Fibroblast of lung (primary cell): ENCODE measurements around the gene RNFT2.

Experiments
- CTCF ChIP-seq, 2 donors: IDR thresholded peaks in 1 of 2; conservative IDR thresholded peaks in 1 of 2; 1 replicate in 1 of 2; 2 replicates in 1 of 2; pipeline ENCODE4 v1.5.1; 2011 to 2012; ENCODE audit warnings: low read length in 2 of 2, control low read depth in 1 of 2, inconsistent platforms in 1 of 2, low read depth in 1 of 2, mild to moderate bottlenecking in 1 of 2
- EZH2 ChIP-seq: IDR thresholded peaks from 2 replicates; pipeline ENCODE4 v1.5.1; 2012; ENCODE audit warnings: low read length, control low read depth, mild to moderate bottlenecking; ENCODE audit errors: missing control alignments

- no peak for TF ChIP-seq CTCF (conservative IDR thresholded peaks at IDR 0.05 in 1 of 2, IDR thresholded peaks at IDR 0.05 in 1 of 2; ENCODE audit: low read depth in 1 of 2, low read length in 2 of 2)
- TF ChIP-seq EZH2: peak; percentile 31
These were observed 143.3 kb downstream of the RNFT2 start, which contains the start of gene HRK for GRCh38 chr12:116881325-116881876.
